Caco-2 (cell line): ENCODE measurements around the gene TBCE. TPM values are rescaled to one million over a fixed set of nuclear protein-coding genes. Genes with fewer than 3 reads are reported as not detected.
"Not testable (repeated sequence)": the region's sequence is repeated elsewhere in the genome, so short reads cannot be mapped to it uniquely, and the experiment has no call there.

Experiments used
- BruUV-seq: library from RNA; stranded (reverse); fragments of 400-500 nt; replicated peaks from 2 replicates; lab custom pipeline; 2021; lab: Mats Ljungman, UMichigan
- CTCF ChIA-PET: fragments of 300-600 bp; sonication (Branson Sonifier 250); formaldehyde crosslinking; loops from one replicate; lab custom pipeline; 2022; ENCODE audit warnings: antibody characterized with exemption; lab: Charles Lee
- POLR2A ChIA-PET: fragments of 300-600 bp; sonication (Branson Sonifier 250); formaldehyde crosslinking; loops from one replicate; lab custom pipeline; 2022; ENCODE audit warnings: antibody characterized with exemption; lab: Charles Lee
- DNase-seq, 2 experiments: peaks; one replicate each; pipeline versions ENCODE4 v3.0.0 to v3.0.0-alpha.2; 2020 to 2022
- H3K27me3 ChIP-seq: replicated peaks from 2 replicates; pipeline ENCODE4 v1.6.0; 2011; ENCODE audit warnings: low read length; ENCODE audit not compliant: control insufficient read depth, insufficient read depth
- H3K36me3 ChIP-seq: 2 replicates; pipeline ENCODE4 v1.5.1; 2011; ENCODE audit warnings: low read length; ENCODE audit not compliant: control insufficient read depth, insufficient read depth
- H3K4me1 ChIP-seq: fragments of 250-450 bp; sonication (Bioruptor Pico); 2 replicates; pipeline ENCODE4 v1.5.1; 2020; ENCODE audit warnings: mild to moderate bottlenecking
- H3K4me3 ChIP-seq: 2 replicates; pipeline ENCODE4 v1.5.1; 2011; ENCODE audit warnings: low read depth, mild to moderate bottlenecking, control low read depth, low read length
- H3K9me3 ChIP-seq: fragments of 250-450 bp; sonication (Bioruptor Pico); 2 replicates; pipeline ENCODE4 v1.5.1; 2020; ENCODE audit warnings: mild to moderate bottlenecking, moderate library complexity
- H3K27ac Mint-ChIP-seq: one replicate; pipeline ENCODE4 v1.8.0; 2022; ENCODE audit warnings: mixed read lengths; ENCODE audit not compliant: unreplicated experiment
- H3K27me3 Mint-ChIP-seq: one replicate; pipeline ENCODE4 v1.8.0; 2022; ENCODE audit warnings: mixed read lengths; ENCODE audit not compliant: insufficient read depth, unreplicated experiment
- H3K36me3 Mint-ChIP-seq: one replicate; pipeline ENCODE4 v1.8.0; 2022; ENCODE audit warnings: mild to moderate bottlenecking, mixed read lengths; ENCODE audit not compliant: insufficient read depth, unreplicated experiment
- H3K4me1 Mint-ChIP-seq: one replicate; pipeline ENCODE4 v1.8.0; 2022; ENCODE audit warnings: low read depth, mixed read lengths; ENCODE audit not compliant: unreplicated experiment
- H3K4me3 Mint-ChIP-seq: one replicate; pipeline ENCODE4 v1.8.0; 2022; ENCODE audit warnings: mild to moderate bottlenecking, moderate library complexity, mixed read lengths; ENCODE audit not compliant: unreplicated experiment
- H3K9me3 Mint-ChIP-seq: one replicate; pipeline ENCODE4 v1.8.0; 2022; ENCODE audit warnings: mixed read lengths; ENCODE audit not compliant: unreplicated experiment
- intact Hi-C: fragments of 100-400 bp; cut with micrococcal nuclease; formaldehyde crosslinking; loops from one replicate; pipeline ENCODE4 v1.10.0; 2022; ENCODE audit not compliant: unreplicated experiment
- total RNA-seq: library from RNA; stranded (reverse); gene quantifications from 2 replicates; pipeline ENCODE4 v1.2.3, GENCODE V29; 2022
- TF ChIP-seq, protein P1 (sequence below), 2 experiments: fragments of 200-600 bp in 1 of 2; IDR thresholded peaks; 1 replicate in 1 of 2; 2 replicates in 1 of 2; pipeline versions ENCODE4 v1.5.1 to v1.8.0; 2011 to 2022; ENCODE audit warnings: antibody characterized with exemption in 1 of 2, control low read depth in 1 of 2, inconsistent platforms in 1 of 2, low read depth in 1 of 2, low read length in 1 of 2, mild to moderate bottlenecking in 1 of 2, moderate library complexity in 1 of 2; ENCODE audit not compliant: insufficient read depth in 1 of 2, severe bottlenecking in 1 of 2, unreplicated experiment in 1 of 2

Gene TBCE
- total RNA-seq, 1 experiment from 2014 or later, result 40.0 TPM

DNA sequence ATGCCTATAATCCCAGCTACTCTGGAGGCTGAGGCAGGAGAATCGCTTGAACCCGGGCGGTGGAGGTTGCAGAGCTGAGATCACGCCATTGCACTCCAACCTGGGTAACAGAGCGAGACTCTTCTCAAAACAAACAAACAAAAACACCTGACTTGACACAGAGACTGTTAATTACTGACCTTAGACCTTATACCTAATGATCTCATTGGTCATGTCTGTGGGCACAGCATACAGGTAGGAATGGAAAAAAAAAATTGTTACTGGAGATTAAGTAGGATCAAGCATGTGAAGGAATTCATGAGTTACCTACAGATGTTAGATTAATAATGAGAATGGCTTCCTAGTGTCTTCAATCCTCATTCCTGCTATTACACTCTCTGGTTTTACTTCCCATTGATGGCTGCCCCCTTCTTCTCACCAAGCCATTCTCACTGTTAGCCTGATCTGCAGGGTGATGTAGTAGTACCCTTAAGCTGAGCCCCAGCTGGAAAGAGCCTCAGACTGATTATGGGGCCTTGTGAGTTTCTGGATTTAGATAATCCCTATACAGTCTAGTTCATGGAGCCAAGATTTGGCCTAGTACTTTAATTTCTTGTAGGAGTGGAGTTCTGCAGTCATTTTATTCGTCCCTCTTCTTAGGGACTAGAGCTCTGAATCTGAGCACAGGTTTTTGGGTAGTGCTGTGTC lies 8.8 kb downstream of the TBCE start:
- Histone ChIP-seq H3K36me3 (no peaks in the 10 kb centered on the region), H3K27me3 (no peaks in the 10 kb centered on the region), H3K4me3 (no peak overlapping the region), H3K9me3 (no peaks in the 10 kb centered on the region; the same call in 1 of the 2 replicates), H3K4me1 (no peaks in the 10 kb centered on the region)
- no TSS peak for BruUV-seq
- H3K4me3 Mint-ChIP-seq, result no peak overlapping the region
- no peak for DNase-seq
- H3K36me3 Mint-ChIP-seq, result peaks cover 44% of the 10 kb centered on the region
- TF ChIP-seq, protein P1, sequence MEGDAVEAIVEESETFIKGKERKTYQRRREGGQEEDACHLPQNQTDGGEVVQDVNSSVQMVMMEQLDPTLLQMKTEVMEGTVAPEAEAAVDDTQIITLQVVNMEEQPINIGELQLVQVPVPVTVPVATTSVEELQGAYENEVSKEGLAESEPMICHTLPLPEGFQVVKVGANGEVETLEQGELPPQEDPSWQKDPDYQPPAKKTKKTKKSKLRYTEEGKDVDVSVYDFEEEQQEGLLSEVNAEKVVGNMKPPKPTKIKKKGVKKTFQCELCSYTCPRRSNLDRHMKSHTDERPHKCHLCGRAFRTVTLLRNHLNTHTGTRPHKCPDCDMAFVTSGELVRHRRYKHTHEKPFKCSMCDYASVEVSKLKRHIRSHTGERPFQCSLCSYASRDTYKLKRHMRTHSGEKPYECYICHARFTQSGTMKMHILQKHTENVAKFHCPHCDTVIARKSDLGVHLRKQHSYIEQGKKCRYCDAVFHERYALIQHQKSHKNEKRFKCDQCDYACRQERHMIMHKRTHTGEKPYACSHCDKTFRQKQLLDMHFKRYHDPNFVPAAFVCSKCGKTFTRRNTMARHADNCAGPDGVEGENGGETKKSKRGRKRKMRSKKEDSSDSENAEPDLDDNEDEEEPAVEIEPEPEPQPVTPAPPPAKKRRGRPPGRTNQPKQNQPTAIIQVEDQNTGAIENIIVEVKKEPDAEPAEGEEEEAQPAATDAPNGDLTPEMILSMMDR (IDR thresholded peaks at IDR 0.05; ENCODE audit: insufficient read depth in 1 of 2, low read depth in 1 of 2, low read length in 1 of 2, severe bottlenecking in 1 of 2, unreplicated experiment in 1 of 2), result no peak
- no peaks in the 10 kb centered on the region for H3K27me3 Mint-ChIP-seq
- H3K9me3 Mint-ChIP-seq, result no peaks in the 10 kb centered on the region
- H3K4me1 Mint-ChIP-seq, result no peaks in the 10 kb centered on the region
- ChIA-PET POLR2A (no interaction called here), CTCF (no interaction called here)
- intact Hi-C loops, result no loop called here
- H3K27ac Mint-ChIP-seq, result no peak overlapping the region

DNA sequence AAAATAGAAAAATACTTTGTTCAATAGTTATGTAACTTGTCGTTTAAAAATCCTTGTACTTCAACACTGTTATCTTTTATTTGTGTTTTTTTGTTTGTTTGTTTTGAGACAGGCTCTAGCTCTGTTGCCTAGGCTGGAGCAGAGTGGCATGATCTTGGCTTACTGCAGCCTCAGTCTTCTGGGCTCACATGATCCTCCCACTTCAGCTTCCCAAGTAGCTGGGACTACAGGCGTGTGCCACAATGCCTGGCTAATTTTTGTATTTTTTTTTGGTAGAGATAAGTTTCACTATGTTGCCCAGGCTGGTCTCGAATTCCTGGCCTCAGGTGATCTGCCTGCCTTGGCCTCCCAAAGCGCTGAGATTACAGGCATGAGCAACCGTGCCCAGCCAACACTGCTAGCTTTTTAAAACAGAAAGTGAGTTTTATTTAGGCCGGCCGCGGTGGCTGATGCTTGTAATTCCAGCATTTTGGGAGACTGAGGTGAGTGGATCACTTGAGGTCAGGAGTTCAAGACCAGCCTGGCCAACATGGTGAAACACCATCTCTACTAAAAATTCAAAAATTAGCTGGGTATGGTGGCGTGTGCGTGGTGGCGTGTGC lies 11.0 kb downstream of the TBCE start:
- BruUV-seq, intact Hi-C loops, H3K4me1 ChIP-seq, H3K9me3 Mint-ChIP-seq, H3K4me1 Mint-ChIP-seq, DNase-seq, CTCF ChIA-PET, H3K4me3 ChIP-seq, H3K27me3 ChIP-seq, H3K27me3 Mint-ChIP-seq, H3K4me3 Mint-ChIP-seq, POLR2A ChIA-PET, H3K27ac Mint-ChIP-seq, H3K36me3 ChIP-seq, H3K9me3 ChIP-seq: not testable (repeated sequence)
- peaks cover 34% of the 10 kb centered on the region for H3K36me3 Mint-ChIP-seq

DNA sequence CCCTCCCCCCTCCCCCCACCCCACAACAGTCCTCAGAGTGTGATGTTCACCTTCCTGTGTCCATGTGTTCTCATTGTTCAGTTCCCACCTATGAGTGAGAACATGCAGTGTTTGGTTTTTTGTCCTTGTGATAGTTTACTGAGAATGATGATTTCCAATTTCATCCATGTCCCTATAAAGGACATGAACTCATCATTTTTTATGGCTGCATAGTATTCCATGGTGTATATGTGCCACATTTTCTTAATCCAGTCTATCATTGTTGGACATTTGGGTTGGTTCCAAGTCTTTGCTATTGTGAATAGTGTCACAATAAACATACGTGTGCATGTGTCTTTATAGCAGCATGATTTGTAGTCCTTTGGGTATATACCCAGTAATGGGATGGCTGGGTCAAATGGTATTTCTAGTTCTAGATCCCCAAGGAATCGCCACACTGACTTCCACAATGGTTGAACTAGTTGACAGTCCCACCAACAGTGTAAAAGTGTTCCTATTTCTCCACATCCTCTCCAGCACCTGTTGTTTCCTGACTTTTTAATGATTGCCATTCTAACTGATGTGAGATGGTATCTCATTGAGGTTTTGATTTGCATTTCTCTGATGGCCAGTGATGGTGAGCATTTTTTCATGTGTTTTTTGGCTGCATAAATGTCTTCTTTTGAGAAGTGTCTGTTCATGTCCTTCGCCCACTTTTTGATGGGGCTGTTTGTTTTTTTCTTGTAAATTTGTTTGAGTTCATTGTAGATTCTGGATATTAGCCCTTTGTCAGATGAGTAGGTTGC lies 14.9 kb downstream of the TBCE start:
- H3K36me3 ChIP-seq, H3K27ac Mint-ChIP-seq, H3K27me3 Mint-ChIP-seq, H3K4me3 Mint-ChIP-seq, H3K9me3 ChIP-seq, H3K4me3 ChIP-seq, H3K4me1 Mint-ChIP-seq, intact Hi-C loops, POLR2A ChIA-PET, H3K27me3 ChIP-seq, CTCF ChIA-PET, DNase-seq, H3K4me1 ChIP-seq, BruUV-seq: not testable (repeated sequence)
- peaks cover 17% of the 10 kb centered on the region for H3K9me3 Mint-ChIP-seq
- peaks cover 24% of the 10 kb centered on the region for H3K36me3 Mint-ChIP-seq

DNA sequence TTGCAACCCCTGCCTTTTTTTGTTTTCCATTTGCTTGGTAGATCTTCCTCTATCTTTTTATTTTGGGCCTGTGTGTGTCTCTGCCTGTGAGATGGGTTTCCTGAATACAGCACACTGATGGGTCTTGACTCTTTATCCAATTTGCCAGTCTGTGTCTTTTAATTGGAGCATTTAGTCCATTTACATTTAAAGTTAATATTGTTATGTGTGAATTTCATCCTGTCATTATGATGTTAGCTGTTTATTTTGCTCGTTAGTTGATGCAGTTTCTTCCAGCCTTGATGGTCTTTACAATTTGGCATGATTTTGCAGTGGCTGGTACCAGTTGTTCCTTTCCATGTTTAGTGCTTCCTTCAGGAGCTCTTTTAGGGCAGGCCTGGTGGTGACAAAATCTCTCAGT lies 18.4 kb downstream of the TBCE start:
- intact Hi-C loops, BruUV-seq, H3K4me3 ChIP-seq, H3K27me3 ChIP-seq, H3K27me3 Mint-ChIP-seq, H3K36me3 ChIP-seq, POLR2A ChIA-PET, H3K4me3 Mint-ChIP-seq, H3K4me1 ChIP-seq, CTCF ChIA-PET, DNase-seq, H3K4me1 Mint-ChIP-seq, H3K27ac Mint-ChIP-seq, H3K9me3 ChIP-seq: not testable (repeated sequence)
- peaks cover 15% of the 10 kb centered on the region for H3K36me3 Mint-ChIP-seq
- peaks cover 26% of the 10 kb centered on the region for H3K9me3 Mint-ChIP-seq
